Kidney (tissue), 14 donors: Measurements from ENCODE around the gene RUVBL1. TPM values are rescaled to one million over a fixed set of nuclear protein-coding genes. Genes with fewer than 3 reads are reported as not detected.
A peak's percentile ranks its signal among the peaks of the same experiment; 100 is the strongest.

ENCODE experiments used
- DNase-seq, 5 donors: peaks; one replicate each; pipeline ENCODE4 v3.0.0-alpha.2; 2013 to 2020
- FAIRE-seq: peaks from 2 replicates; lab custom pipeline; 2012; peaks lifted over from hg19 to GRCh38; lab: Jason Lieb, UNC
- H3K27ac ChIP-seq, 2 donors: one replicate each; pipeline ENCODE4 v1.7.0; 2013; ENCODE audit warnings: low read depth in 2 of 2, low read length in 2 of 2, inconsistent platforms in 1 of 2
- H3K27me3 ChIP-seq: one replicate; pipeline ENCODE4 v1.7.1; 2013; ENCODE audit warnings: low read length, inconsistent platforms; ENCODE audit not compliant: control insufficient read depth, insufficient read depth
- H3K36me3 ChIP-seq, 3 donors: one replicate each; pipeline versions ENCODE4 v1.7.0 to v1.7.1; 2013; ENCODE audit warnings: low read length in 3 of 3, control low read depth in 1 of 3, inconsistent platforms in 1 of 3; ENCODE audit not compliant: insufficient read depth in 3 of 3, control insufficient read depth in 2 of 3
- H3K4me1 ChIP-seq, 3 donors: one replicate each; pipeline versions ENCODE4 v1.7.0 to v1.7.1; 2013; ENCODE audit warnings: low read length in 3 of 3, inconsistent platforms in 1 of 3, low read depth in 1 of 3; ENCODE audit not compliant: control insufficient read depth in 2 of 3, insufficient read depth in 2 of 3
- H3K4me3 ChIP-seq, 3 donors: one replicate each; pipeline versions ENCODE4 v1.7.0 to v1.8.1; 2013; ENCODE audit warnings: low read length in 3 of 3, control low read depth in 1 of 3, inconsistent platforms in 1 of 3
- H3K9ac ChIP-seq, 3 donors: one replicate each; pipeline versions ENCODE4 v1.7.0 to v1.7.1; 2013; ENCODE audit warnings: low read length in 3 of 3, control low read depth in 1 of 3, inconsistent platforms in 1 of 3
- H3K9me3 ChIP-seq, 3 donors: one replicate each; pipeline versions ENCODE4 v1.7.0 to v1.7.1; 2013; ENCODE audit warnings: low read length in 3 of 3, control low read depth in 1 of 3, inconsistent platforms in 1 of 3; ENCODE audit not compliant: control insufficient read depth in 2 of 3, insufficient read depth in 1 of 3
- intact Hi-C: fragments of 100-400 bp; cut with DNase I; formaldehyde crosslinking; loops from one replicate; pipeline ENCODE4 v1.11.1; 2022
- polyA plus RNA-seq: library from polyadenylated mRNA; stranded (reverse); fragments of 350-450 nt; fragmentation: Illumina TruSeq; extraction: RNeasy Lipid Tissue Mini Kit (QIAGEN cat#74804); gene quantifications from one replicate; pipeline ENCODE4 v1.2.3, GENCODE V29; 2014; ENCODE audit warnings: low read depth, low replicate concordance; ENCODE audit not compliant: insufficient read depth
- total RNA-seq: library from RNA; stranded (reverse); fragmentation: NEBNext Ultra II Directional; extraction: Animal tissue kit (Norgen Biotek cat#: 25700); gene quantifications from one replicate; pipeline ENCODE4 v1.2.1, GENCODE V29; 2021
- TF ChIP-seq, protein P1 (sequence below): IDR thresholded peaks from 3 replicates; pipeline ENCODE4 v1.5.1; 2012; ENCODE audit warnings: mild to moderate bottlenecking, moderate library complexity, borderline replicate concordance; ENCODE audit not compliant: insufficient read depth; ENCODE audit errors: extremely low read depth
- donor health status: control.
- donor health status: control.
- donor health status: control.
- donor health status: control.
- donor health status: control.
- donor health status: DM: yes; HTN: yes; CAD: no.
- donor health status: Normal renal cell carcinoma (clear cell type).

RUVBL1 gene
- total and polyA plus RNA-seq, 2 donors from 2014 or later, result 32.7 to 41.9 TPM

GRCh38 chr3:128095222-128095703, 28.3 kb downstream of the RUVBL1 start:
- Histone ChIP-seq H3K27me3 (no peaks in the 10 kb centered on the region), H3K9me3 (no peaks in the 10 kb centered on the region), H3K4me1 (peaks cover 0 to 12% (median 12%) of the 10 kb centered on the region in 3 donors), H3K9ac (no peak overlapping the region), H3K36me3 (peaks cover 0 to 12% (median 8%) of the 10 kb centered on the region in 3 donors), H3K27ac (no peak overlapping the region), H3K4me3 (no peak overlapping the region)
- TF ChIP-seq, protein P1, sequence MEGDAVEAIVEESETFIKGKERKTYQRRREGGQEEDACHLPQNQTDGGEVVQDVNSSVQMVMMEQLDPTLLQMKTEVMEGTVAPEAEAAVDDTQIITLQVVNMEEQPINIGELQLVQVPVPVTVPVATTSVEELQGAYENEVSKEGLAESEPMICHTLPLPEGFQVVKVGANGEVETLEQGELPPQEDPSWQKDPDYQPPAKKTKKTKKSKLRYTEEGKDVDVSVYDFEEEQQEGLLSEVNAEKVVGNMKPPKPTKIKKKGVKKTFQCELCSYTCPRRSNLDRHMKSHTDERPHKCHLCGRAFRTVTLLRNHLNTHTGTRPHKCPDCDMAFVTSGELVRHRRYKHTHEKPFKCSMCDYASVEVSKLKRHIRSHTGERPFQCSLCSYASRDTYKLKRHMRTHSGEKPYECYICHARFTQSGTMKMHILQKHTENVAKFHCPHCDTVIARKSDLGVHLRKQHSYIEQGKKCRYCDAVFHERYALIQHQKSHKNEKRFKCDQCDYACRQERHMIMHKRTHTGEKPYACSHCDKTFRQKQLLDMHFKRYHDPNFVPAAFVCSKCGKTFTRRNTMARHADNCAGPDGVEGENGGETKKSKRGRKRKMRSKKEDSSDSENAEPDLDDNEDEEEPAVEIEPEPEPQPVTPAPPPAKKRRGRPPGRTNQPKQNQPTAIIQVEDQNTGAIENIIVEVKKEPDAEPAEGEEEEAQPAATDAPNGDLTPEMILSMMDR, result peak; percentile 94
- FAIRE-seq, result no peak
- intact Hi-C loops, result no loop called here
- DNase-seq, result peak; percentile 78 to 93 (median 83)

- H3K27ac ChIP-seq, result no peak overlapping the region
- H3K9ac ChIP-seq, result no peak overlapping the region
- H3K4me1 ChIP-seq, result peaks cover 0 to 12% (median 12%) of the 10 kb centered on the region in 3 donors
- TF ChIP-seq, protein P1, result peak; percentile 29
- no peaks in the 10 kb centered on the region for H3K27me3 ChIP-seq
- intact Hi-C loops, result no loop called here
- no peaks in the 10 kb centered on the region for H3K9me3 ChIP-seq
- no peak overlapping the region for H3K4me3 ChIP-seq
- FAIRE-seq, result no peak
- DNase-seq, result no peak
- H3K36me3 ChIP-seq, result peaks cover 0 to 6% (median 5%) of the 10 kb centered on the region in 3 donors
Observed at GRCh38 chr3:128094295-128095151, 29.1 kb downstream of the RUVBL1 start.

DNA sequence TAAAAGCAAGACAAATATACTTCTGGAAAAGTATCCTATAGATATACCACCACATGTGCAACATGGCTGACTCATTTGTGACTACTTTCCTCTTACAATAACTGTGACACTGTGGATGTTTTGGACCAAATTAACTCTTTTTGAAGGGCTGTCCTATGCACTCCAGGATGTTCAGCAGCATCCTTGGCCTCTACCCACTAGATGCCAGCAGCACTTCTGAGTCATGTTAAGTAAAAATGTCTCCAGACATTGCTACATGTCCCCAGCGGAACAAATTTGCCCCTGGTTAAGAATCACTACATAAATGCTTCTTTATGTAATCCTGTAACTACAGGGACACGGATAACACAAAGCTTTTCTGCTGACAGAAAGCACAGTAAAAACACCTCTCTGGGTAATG, 32.0 kb downstream of the RUVBL1 start:
- TF ChIP-seq, protein P1, result no peak
- Histone ChIP-seq H3K36me3 (peaks cover 5 to 15% (median 5%) of the 10 kb centered on the region in 3 donors), H3K4me1 (peaks cover 0 to 7% (median 5%) of the 10 kb centered on the region in 3 donors), H3K4me3 (no peak overlapping the region), H3K9ac (no peak overlapping the region), H3K9me3 (no peaks in the 10 kb centered on the region), H3K27me3 (no peaks in the 10 kb centered on the region), H3K27ac (no peak overlapping the region)
- FAIRE-seq, result no peak
- no peak for DNase-seq
- intact Hi-C loops, result no loop called here
